Panc1 (cell line): ENCODE data around the gene MRPS23. TPM values are rescaled to one million over a fixed set of nuclear protein-coding genes. Genes with fewer than 3 reads are reported as not detected.

ENCODE experiments used
- ATAC-seq: fragments of 200-7000 bp; cut with Tn5 transposase; 2 replicates; pipeline ENCODE4 v1.9.1; 2020; ENCODE audit warnings: mild to moderate bottlenecking, moderate library complexity
- BruUV-seq: library from RNA; stranded (reverse); fragments of 400-500 nt; replicated peaks from 2 replicates; lab custom pipeline; 2021; lab: Mats Ljungman, UMichigan
- CTCF ChIA-PET: fragments of 300-600 bp; sonication (Branson Sonifier 250); formaldehyde crosslinking; loops from one replicate; lab custom pipeline; 2022; ENCODE audit warnings: antibody characterized with exemption; lab: Charles Lee
- POLR2A ChIA-PET: fragments of 300-600 bp; sonication (Branson Sonifier 250); formaldehyde crosslinking; loops from one replicate; lab custom pipeline; 2022; ENCODE audit warnings: antibody characterized with exemption; lab: Charles Lee
- DNase-seq: peaks from one replicate; pipeline ENCODE4 v3.0.0-alpha.2; 2010; ENCODE audit warnings: low read depth, low spot score
- H3K27ac ChIP-seq: 2 replicates; pipeline ENCODE4 v1.5.1; 2011; ENCODE audit warnings: mild to moderate bottlenecking, low read length, inconsistent platforms
- H3K27me3 ChIP-seq: fragments of 200-500 bp; sonication (Bioruptor generic); 2 replicates; pipeline ENCODE4 v1.6.0; 2014; ENCODE audit warnings: low read length, inconsistent platforms; ENCODE audit not compliant: control insufficient read depth, insufficient read depth
- H3K36me3 ChIP-seq: fragments of 200-500 bp; sonication (Bioruptor generic); 2 replicates; pipeline ENCODE4 v1.5.1; 2014; ENCODE audit warnings: inconsistent platforms, mild to moderate bottlenecking, low read length, moderate library complexity; ENCODE audit not compliant: control insufficient read depth, insufficient read depth
- H3K4me1 ChIP-seq: 2 replicates; pipeline ENCODE4 v1.5.1; 2011; ENCODE audit warnings: inconsistent platforms, mild to moderate bottlenecking, low read length, moderate library complexity; ENCODE audit not compliant: control insufficient read depth, insufficient read depth
- H3K4me3 ChIP-seq, 2 experiments: 2 replicates each; pipeline ENCODE4 v1.5.1; 2011 to 2012; ENCODE audit warnings: low read depth in 2 of 2, low read length in 2 of 2, mild to moderate bottlenecking in 2 of 2, inconsistent platforms in 1 of 2, moderate library complexity in 1 of 2
- H3K9me3 ChIP-seq: fragments of 200-500 bp; sonication (Bioruptor generic); 2 replicates; pipeline ENCODE4 v1.5.1; 2014; ENCODE audit warnings: low read depth, mild to moderate bottlenecking, inconsistent platforms, low read length, moderate library complexity; ENCODE audit not compliant: control insufficient read depth, insufficient read depth
- CTCF ChIP-seq: fragments of 450-650 bp; IDR thresholded peaks from 2 replicates; pipeline ENCODE4 v1.5.1; 2017; ENCODE audit warnings: mild to moderate bottlenecking
- POLR2AphosphoS5 ChIP-seq: IDR thresholded peaks from 2 replicates; pipeline ENCODE4 v1.6.1; 2012; ENCODE audit warnings: mild to moderate bottlenecking, low read depth, low read length, moderate library complexity
- REST ChIP-seq, 2 experiments: IDR thresholded peaks; 2 replicates each; pipeline ENCODE4 v1.6.1; 2011 to 2012; ENCODE audit warnings: low read depth in 2 of 2, control low read depth in 1 of 2, low read length in 1 of 2, mild to moderate bottlenecking in 1 of 2, moderate library complexity in 1 of 2; ENCODE audit not compliant: insufficient read depth in 1 of 2
- SIN3A ChIP-seq: IDR thresholded peaks from 2 replicates; pipeline ENCODE4 v1.6.1; 2012; ENCODE audit warnings: low read depth, mild to moderate bottlenecking, low read length, moderate library complexity, borderline replicate concordance; ENCODE audit not compliant: insufficient read depth
- TCF7L2 ChIP-seq: IDR thresholded peaks from 2 replicates; pipeline ENCODE4 v1.6.1; 2011; ENCODE audit warnings: mild to moderate bottlenecking, low read depth, low read length, inconsistent platforms
- in situ Hi-C: cut with HindIII; loops from 2 replicates; pipeline ENCODE4 v1.10.0; 2016; ENCODE audit warnings: low sequenced_read_pairs, low pct_unique_long_range_greater_than_20kb
- intact Hi-C: fragments of 100-400 bp; cut with micrococcal nuclease; formaldehyde crosslinking; loops from one replicate; pipeline ENCODE4 v1.10.0; 2022; ENCODE audit not compliant: unreplicated experiment
- total RNA-seq: library from RNA; stranded (reverse); gene quantifications from one replicate; pipeline ENCODE4 v1.2.1, GENCODE V29; 2021; ENCODE audit not compliant: unreplicated experiment

MRPS23 gene
- total RNA-seq, 1 experiment from 2014 or later, result 85.4 TPM

GRCh38 chr17:57881783-57882351 is 32.0 kb upstream of the MRPS23 start:
- ATAC-seq (no peak; the same call in 1 of the 2 replicates), DNase-seq (no peak)
- H3K4me1 ChIP-seq, result peaks cover 51% of the 10 kb centered on the region
- peak overlapping the region; percentile 74 for H3K27ac ChIP-seq
- CTCF ChIA-PET, result no interaction called here
- no TSS peak for BruUV-seq
- no peaks in the 10 kb centered on the region for H3K27me3 ChIP-seq
- in situ Hi-C loops (no loop called here), intact Hi-C loops (no loop called here)
- POLR2A ChIA-PET, result no interaction called here
- TF ChIP-seq CTCF, result no peak
- no peak for TF ChIP-seq REST (IDR thresholded peaks at IDR 0.05; ENCODE audit: insufficient read depth in 1 of 2, low read depth in 2 of 2, low read length in 1 of 2)
- TF ChIP-seq SIN3A, result no peak
- no peak for TF ChIP-seq POLR2AphosphoS5
- TF ChIP-seq TCF7L2, result no peak
- H3K9me3 ChIP-seq, result no peaks in the 10 kb centered on the region
- H3K36me3 ChIP-seq, result no peaks in the 10 kb centered on the region
- H3K4me3 ChIP-seq, result no peak overlapping the region

GRCh38 chr17:57881143-57881542 is 31.3 kb upstream of the MRPS23 start:
- H3K27ac ChIP-seq, result peak overlapping the region; percentile 74
- POLR2A ChIA-PET, result no interaction called here
- intact Hi-C loops (no loop called here), in situ Hi-C loops (no loop called here)
- no peaks in the 10 kb centered on the region for H3K9me3 ChIP-seq
- H3K4me1 ChIP-seq, result peaks cover 59% of the 10 kb centered on the region
- CTCF ChIA-PET, result interaction anchor here (0.6 kb wide), 1 partner anchor 23 kb away, joined by 3 read pairs; no protein-coding TSS in a partner anchor
- no TSS peak for BruUV-seq
- no peak; the same call in 1 of the 2 replicates for ATAC-seq
- TF ChIP-seq POLR2AphosphoS5, result no peak
- TF ChIP-seq CTCF, result no peak
- no peak for TF ChIP-seq REST (IDR thresholded peaks at IDR 0.05; ENCODE audit: insufficient read depth in 1 of 2, low read depth in 2 of 2, low read length in 1 of 2)
- TF ChIP-seq SIN3A, result no peak
- no peak for TF ChIP-seq TCF7L2
- H3K4me3 ChIP-seq, result no peak overlapping the region
- H3K27me3 ChIP-seq, result no peaks in the 10 kb centered on the region
- H3K36me3 ChIP-seq, result no peaks in the 10 kb centered on the region
- DNase-seq, result no peak
